WTC11 (cell line): ENCODE data around the gene ECE1. TPM values are rescaled to one million over a fixed set of nuclear protein-coding genes. Genes with fewer than 3 reads are reported as not detected.

Source experiments
- ATAC-seq: fragments of 200-7000 bp; cut with Tn5 transposase; 2 replicates; pipeline ENCODE4 v1.10.0; 2021; ENCODE audit warnings: mild to moderate bottlenecking, moderate library complexity
- CTCF ChIA-PET: fragments of 300-600 bp; sonication (Branson Sonifier 250); formaldehyde crosslinking; loops from one replicate; lab custom pipeline; 2021; ENCODE audit warnings: antibody characterized with exemption; lab: Charles Lee
- POLR2A ChIA-PET: fragments of 350-600 bp; sonication (Branson Sonifier 250); formaldehyde crosslinking; loops from one replicate; lab custom pipeline; 2021; ENCODE audit warnings: antibody characterized with exemption; lab: Charles Lee
- DNase-seq: peaks from one replicate; pipeline ENCODE4 v3.0.0; 2021; ENCODE audit warnings: low spot score
- H3K27ac Mint-ChIP-seq: 2 replicates; pipeline ENCODE4 v1.8.0; 2021; ENCODE audit warnings: mixed read lengths
- H3K27me3 Mint-ChIP-seq: 2 replicates; pipeline ENCODE4 v1.8.0; 2021; ENCODE audit warnings: low read depth, mild to moderate bottlenecking, moderate library complexity, mixed read lengths
- H3K36me3 Mint-ChIP-seq: 2 replicates; pipeline ENCODE4 v1.8.0; 2021; ENCODE audit warnings: mixed read lengths
- H3K4me1 Mint-ChIP-seq: 2 replicates; pipeline ENCODE4 v1.8.0; 2022; ENCODE audit warnings: mixed read lengths
- H3K4me3 Mint-ChIP-seq: 2 replicates; pipeline ENCODE4 v1.8.0; 2021; ENCODE audit warnings: mild to moderate bottlenecking, moderate library complexity, mixed read lengths
- H3K9me3 Mint-ChIP-seq: 2 replicates; pipeline ENCODE4 v1.8.0; 2021; ENCODE audit warnings: mixed read lengths
- E2F5 ChIP-seq: sonication (generic); formaldehyde crosslinking; IDR thresholded peaks from 2 replicates; pipeline ENCODE4 v1.8.1; 2022; ENCODE audit warnings: mild to moderate bottlenecking, moderate library complexity, missing genetic modification reagents
- ETV6 ChIP-seq: sonication (generic); formaldehyde crosslinking; IDR thresholded peaks from 2 replicates; pipeline ENCODE4 v1.8.1; 2022; ENCODE audit warnings: mild to moderate bottlenecking, missing genetic modification reagents
- GABPB1 ChIP-seq: sonication (generic); formaldehyde crosslinking; IDR thresholded peaks from 2 replicates; pipeline ENCODE4 v1.8.1; 2023; ENCODE audit warnings: mild to moderate bottlenecking, missing genetic modification reagents
- MAX ChIP-seq: sonication (generic); formaldehyde crosslinking; IDR thresholded peaks from 2 replicates; pipeline ENCODE4 v1.8.0; 2022; ENCODE audit warnings: mild to moderate bottlenecking, missing genetic modification reagents
- MYBL2 ChIP-seq: sonication (generic); formaldehyde crosslinking; IDR thresholded peaks from 2 replicates; pipeline ENCODE4 v1.8.1; 2023; ENCODE audit warnings: mild to moderate bottlenecking, moderate library complexity, missing genetic modification reagents
- NFE2L1 ChIP-seq: sonication (generic); formaldehyde crosslinking; IDR thresholded peaks from 2 replicates; pipeline ENCODE4 v1.8.1; 2023; ENCODE audit warnings: missing genetic modification reagents
- RELA ChIP-seq: sonication (generic); formaldehyde crosslinking; IDR thresholded peaks from 2 replicates; pipeline ENCODE4 v1.8.1; 2022; ENCODE audit warnings: missing genetic modification reagents, mild to moderate bottlenecking, borderline replicate concordance
- RORB ChIP-seq: fragments of 250-450 bp; sonication (Bioruptor Pico); IDR thresholded peaks from 2 replicates; pipeline ENCODE4 v1.9.0; 2021; ENCODE audit warnings: mild to moderate bottlenecking
- SP1 ChIP-seq: sonication (generic); formaldehyde crosslinking; conservative IDR thresholded peaks from 2 replicates; pipeline ENCODE4 v1.8.1; 2022; ENCODE audit warnings: missing genetic modification reagents
- USF1 ChIP-seq: sonication (generic); formaldehyde crosslinking; IDR thresholded peaks from 2 replicates; pipeline ENCODE4 v1.8.0; 2022; ENCODE audit warnings: mild to moderate bottlenecking, missing genetic modification reagents
- ZNF219 ChIP-seq: sonication (generic); formaldehyde crosslinking; IDR thresholded peaks from 2 replicates; pipeline ENCODE4 v1.8.0; 2023; ENCODE audit warnings: missing genetic modification reagents, mild to moderate bottlenecking, borderline replicate concordance
- ZNF317 ChIP-seq: sonication (generic); formaldehyde crosslinking; IDR thresholded peaks from 2 replicates; pipeline ENCODE4 v1.8.1; 2023; ENCODE audit warnings: low read depth, mild to moderate bottlenecking, moderate library complexity, missing genetic modification reagents, borderline replicate concordance
- ZNF423 ChIP-seq: fragments of 250-450 bp; sonication (Bioruptor Pico); IDR thresholded peaks from 2 replicates; pipeline ENCODE4 v2.1.2; 2022; ENCODE audit warnings: mild to moderate bottlenecking, moderate library complexity
- total RNA-seq: library from RNA; stranded (reverse); gene quantifications from 3 replicates; pipeline ENCODE4 v1.2.3, GENCODE V29; 2021
- TF ChIP-seq, protein P1 (sequence below): fragments of 250-450 bp; sonication (Bioruptor Pico); conservative IDR thresholded peaks from 2 replicates; pipeline ENCODE4 v1.9.0; 2021; ENCODE audit warnings: mild to moderate bottlenecking
- TF ChIP-seq, protein P2 (sequence below): sonication (generic); formaldehyde crosslinking; IDR thresholded peaks from 2 replicates; pipeline ENCODE4 v1.8.0; 2023; ENCODE audit warnings: missing genetic modification reagents, mild to moderate bottlenecking, borderline replicate concordance

Gene ECE1
- total RNA-seq, 1 experiment from 2014 or later, result 45.0 TPM

DNA sequence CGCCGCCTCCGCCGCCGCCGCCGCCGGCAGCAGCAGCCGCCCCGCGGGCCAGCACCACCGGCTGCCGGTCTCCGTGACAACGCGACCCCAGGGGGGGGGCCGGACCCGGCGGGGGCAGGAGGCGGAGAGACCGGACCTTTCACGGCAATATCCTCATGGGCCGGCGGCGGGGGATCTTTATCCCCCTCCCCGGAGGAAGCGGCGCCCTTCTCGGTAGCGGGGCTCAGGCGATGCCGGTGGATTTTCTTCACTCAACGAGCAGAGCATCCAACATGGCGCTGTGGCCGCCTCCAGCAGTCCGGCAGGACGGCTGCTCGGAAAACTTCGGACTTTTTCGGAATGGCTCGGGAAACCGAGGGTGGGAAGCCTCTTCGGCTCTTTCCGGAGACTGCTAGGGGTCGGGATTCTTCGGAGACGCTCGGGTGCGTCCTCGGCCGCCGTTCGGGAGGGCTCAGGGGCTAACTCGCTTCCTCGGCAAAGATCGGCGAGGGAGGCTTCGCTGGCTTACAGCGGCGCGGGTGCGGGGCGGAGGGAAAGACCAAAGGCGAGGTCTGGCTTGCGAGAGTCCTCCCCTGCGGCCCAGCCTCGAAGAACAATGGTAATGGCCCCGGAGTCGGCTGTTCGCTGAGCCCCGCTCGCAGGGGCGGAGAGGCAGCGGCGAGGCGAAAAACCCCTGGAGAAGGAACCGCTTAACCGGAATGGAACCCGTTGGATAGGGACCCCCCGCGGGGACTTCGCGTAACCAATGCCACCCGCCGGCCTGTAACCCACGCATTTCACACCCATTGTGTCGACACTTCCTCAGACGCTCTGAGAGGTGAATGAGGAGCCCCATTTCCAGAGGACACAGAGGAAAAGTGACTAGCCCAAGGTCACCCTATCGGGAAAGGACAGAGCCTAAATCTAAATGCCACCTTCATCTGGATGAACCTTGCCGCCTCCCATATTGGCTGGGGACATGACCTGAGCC, 113.4 kb downstream of the ECE1 start, which contains the start of gene EIF4G3 (continued):
- TF ChIP-seq MAX (CRISPR knock-in tag), result peak; percentile 80
- TF ChIP-seq USF1, result peak; percentile 17; the same call in 1 of the 2 replicates
- TF ChIP-seq MYBL2 (CRISPR knock-in tag), result 0 out of 2 replicates have a peak, but pooled peaks have one; percentile 57
- TF ChIP-seq ETV6 (CRISPR knock-in tag), result no peak
- TF ChIP-seq E2F5, result 0 out of 2 replicates have a peak, but pooled peaks have one; percentile 29
- peak; percentile 73 for TF ChIP-seq ZNF317 (CRISPR knock-in tag)
- TF ChIP-seq SP1 (CRISPR knock-in tag), result peak; percentile 55
- 0 out of 2 replicates have a peak, but pooled peaks have one; percentile 21 for TF ChIP-seq NFE2L1 (CRISPR knock-in tag)
- TF ChIP-seq RELA (CRISPR knock-in tag), result no peak
- no peak for TF ChIP-seq ZNF423

- no peak for TF ChIP-seq GABPB1 (CRISPR knock-in tag)
- TF ChIP-seq, protein P1, sequence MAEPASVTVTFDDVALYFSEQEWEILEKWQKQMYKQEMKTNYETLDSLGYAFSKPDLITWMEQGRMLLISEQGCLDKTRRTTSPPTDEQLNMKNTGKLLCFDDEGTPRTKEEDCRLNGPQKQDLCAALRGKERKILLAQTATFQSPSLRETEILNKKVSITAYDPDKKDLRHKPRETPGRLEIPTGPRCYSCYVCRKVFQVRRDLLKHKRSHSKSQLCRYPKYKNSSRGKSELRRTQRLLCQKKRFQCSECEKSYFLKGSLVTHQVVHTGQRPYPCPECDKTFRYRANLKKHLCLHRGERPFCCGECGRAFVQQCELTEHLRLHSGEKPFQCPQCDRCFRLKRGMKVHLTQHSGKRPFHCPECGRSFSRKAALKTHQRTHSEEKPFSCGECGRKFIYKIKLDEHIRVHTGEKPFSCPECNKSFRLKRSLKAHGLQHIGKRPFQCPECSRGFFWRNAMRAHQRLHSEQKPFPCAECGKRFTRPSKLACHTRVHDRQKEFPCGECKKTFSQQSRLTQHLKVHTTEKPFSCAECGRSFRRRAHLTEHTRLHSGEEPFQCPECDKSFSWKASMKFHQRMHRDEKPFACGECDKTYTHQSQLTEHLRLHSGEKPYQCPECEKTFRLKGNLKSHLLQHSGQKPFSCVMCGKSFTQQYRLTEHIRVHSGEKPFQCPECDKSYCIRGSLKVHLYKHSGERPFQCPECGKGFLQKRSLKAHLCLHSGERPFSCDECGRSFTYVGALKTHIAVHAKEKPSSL (CRISPR knock-in tag), result no peak
- TF ChIP-seq, protein P2, sequence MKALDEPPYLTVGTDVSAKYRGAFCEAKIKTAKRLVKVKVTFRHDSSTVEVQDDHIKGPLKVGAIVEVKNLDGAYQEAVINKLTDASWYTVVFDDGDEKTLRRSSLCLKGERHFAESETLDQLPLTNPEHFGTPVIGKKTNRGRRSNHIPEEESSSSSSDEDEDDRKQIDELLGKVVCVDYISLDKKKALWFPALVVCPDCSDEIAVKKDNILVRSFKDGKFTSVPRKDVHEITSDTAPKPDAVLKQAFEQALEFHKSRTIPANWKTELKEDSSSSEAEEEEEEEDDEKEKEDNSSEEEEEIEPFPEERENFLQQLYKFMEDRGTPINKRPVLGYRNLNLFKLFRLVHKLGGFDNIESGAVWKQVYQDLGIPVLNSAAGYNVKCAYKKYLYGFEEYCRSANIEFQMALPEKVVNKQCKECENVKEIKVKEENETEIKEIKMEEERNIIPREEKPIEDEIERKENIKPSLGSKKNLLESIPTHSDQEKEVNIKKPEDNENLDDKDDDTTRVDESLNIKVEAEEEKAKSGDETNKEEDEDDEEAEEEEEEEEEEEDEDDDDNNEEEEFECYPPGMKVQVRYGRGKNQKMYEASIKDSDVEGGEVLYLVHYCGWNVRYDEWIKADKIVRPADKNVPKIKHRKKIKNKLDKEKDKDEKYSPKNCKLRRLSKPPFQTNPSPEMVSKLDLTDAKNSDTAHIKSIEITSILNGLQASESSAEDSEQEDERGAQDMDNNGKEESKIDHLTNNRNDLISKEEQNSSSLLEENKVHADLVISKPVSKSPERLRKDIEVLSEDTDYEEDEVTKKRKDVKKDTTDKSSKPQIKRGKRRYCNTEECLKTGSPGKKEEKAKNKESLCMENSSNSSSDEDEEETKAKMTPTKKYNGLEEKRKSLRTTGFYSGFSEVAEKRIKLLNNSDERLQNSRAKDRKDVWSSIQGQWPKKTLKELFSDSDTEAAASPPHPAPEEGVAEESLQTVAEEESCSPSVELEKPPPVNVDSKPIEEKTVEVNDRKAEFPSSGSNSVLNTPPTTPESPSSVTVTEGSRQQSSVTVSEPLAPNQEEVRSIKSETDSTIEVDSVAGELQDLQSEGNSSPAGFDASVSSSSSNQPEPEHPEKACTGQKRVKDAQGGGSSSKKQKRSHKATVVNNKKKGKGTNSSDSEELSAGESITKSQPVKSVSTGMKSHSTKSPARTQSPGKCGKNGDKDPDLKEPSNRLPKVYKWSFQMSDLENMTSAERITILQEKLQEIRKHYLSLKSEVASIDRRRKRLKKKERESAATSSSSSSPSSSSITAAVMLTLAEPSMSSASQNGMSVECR, result 0 out of 2 replicates have a peak, but pooled peaks have one; percentile 15
- TF ChIP-seq RORB (CRISPR knock-in tag), result no peak
- TF ChIP-seq ZNF219 (CRISPR knock-in tag), result no peak
- H3K4me3 Mint-ChIP-seq, result peak overlapping the region; percentile 82
- H3K4me1 Mint-ChIP-seq, result peaks cover 18% of the 10 kb centered on the region
- POLR2A ChIA-PET, result no interaction called here
- peak; percentile 35 for DNase-seq
- H3K27ac Mint-ChIP-seq, result peak overlapping the region; percentile 8; the same call in 1 of the 2 replicates
- CTCF ChIA-PET, result no interaction called here
- H3K27me3 Mint-ChIP-seq, result peaks cover 29% of the 10 kb centered on the region
- peak; percentile 9; the same call in 1 of the 2 replicates for ATAC-seq
- H3K36me3 Mint-ChIP-seq, result peaks cover 11% of the 10 kb centered on the region
- no peaks in the 10 kb centered on the region for H3K9me3 Mint-ChIP-seq
Measured at GRCh38 chr1:21175670-21176581, 114.3 kb downstream of the ECE1 start.
